Neural cell (in vitro differentiated cells): ENCODE measurements around the gene SIX1. TPM values are rescaled to one million over a fixed set of nuclear protein-coding genes. Genes with fewer than 3 reads are reported as not detected.

Experiments
- H2AFZ ChIP-seq: fragments of 200-600, 300-800 bp; sonication (generic), shearing (Covaris generic); 2 replicates; pipeline ENCODE4 v1.6.0; 2014; ENCODE audit warnings: low read depth, mild to moderate bottlenecking, antibody characterized with exemption, low read length, moderate library complexity
- H3F3A ChIP-seq: fragments of 200-600 bp; shearing (Covaris generic); 2 replicates; pipeline ENCODE4 v1.6.1; 2016; ENCODE audit warnings: mild to moderate bottlenecking, moderate library complexity, mixed read lengths, antibody characterized with exemption, low read length; ENCODE audit not compliant: insufficient read depth, poor library complexity, severe bottlenecking
- H3K27ac ChIP-seq: fragments of 200-600, 300-800 bp; sonication (generic), shearing (Covaris generic); 2 replicates; pipeline ENCODE4 v1.5.1; 2014; ENCODE audit warnings: mild to moderate bottlenecking, low read length, moderate library complexity
- H3K27me3 ChIP-seq: fragments of 300-800, 200-600 bp; sonication (generic), shearing (Covaris generic); 2 replicates; pipeline ENCODE4 v1.6.0; 2014; ENCODE audit warnings: mild to moderate bottlenecking, low read depth, low read length, moderate library complexity; ENCODE audit not compliant: insufficient read depth
- H3K36me3 ChIP-seq: fragments of 300-800, 200-600 bp; sonication (generic), shearing (Covaris generic); 2 replicates; pipeline ENCODE4 v1.5.1; 2014; ENCODE audit warnings: mild to moderate bottlenecking, antibody characterized with exemption, low read length, moderate library complexity; ENCODE audit not compliant: insufficient read depth
- H3K4me2 ChIP-seq: fragments of 300-800, 200-600 bp; sonication (generic), shearing (Covaris generic); 2 replicates; pipeline ENCODE4 v1.6.0; 2014; ENCODE audit warnings: mild to moderate bottlenecking, low read length
- H3K4me3 ChIP-seq: fragments of 300-800, 200-600 bp; sonication (generic), shearing (Covaris generic); 2 replicates; pipeline ENCODE4 v1.5.1; 2014; ENCODE audit warnings: mild to moderate bottlenecking, low read length, moderate library complexity
- H3K79me2 ChIP-seq: fragments of 200-600 bp; shearing (Covaris generic); replicated peaks from 2 replicates; pipeline ENCODE4 v1.6.0; 2014; ENCODE audit warnings: mild to moderate bottlenecking, low read length, moderate library complexity; ENCODE audit not compliant: insufficient read depth
- H3K9ac ChIP-seq: fragments of 300-800, 200-600 bp; sonication (generic), shearing (Covaris generic); 2 replicates; pipeline ENCODE4 v1.6.1; 2016; ENCODE audit warnings: mild to moderate bottlenecking, low read length, mixed read lengths
- H3K9me2 ChIP-seq: fragments of 200-600 bp; shearing (Covaris generic); 2 replicates; pipeline ENCODE4 v1.6.1; 2016; ENCODE audit warnings: mild to moderate bottlenecking, low read length, mixed read lengths; ENCODE audit not compliant: insufficient read depth
- H3K9me3 ChIP-seq: fragments of 200-600, 300-800 bp; sonication (generic), shearing (Covaris generic); 2 replicates; pipeline ENCODE4 v1.6.1; 2016; ENCODE audit warnings: mild to moderate bottlenecking, mixed run types, low read length, moderate library complexity, mixed read lengths
- H4K20me1 ChIP-seq: fragments of 200-600 bp; shearing (Covaris generic); 2 replicates; pipeline ENCODE4 v1.6.1; 2016; ENCODE audit warnings: mild to moderate bottlenecking, mixed run types; ENCODE audit not compliant: insufficient read depth
- CTCF ChIP-seq: fragments of 450-650 bp; IDR thresholded peaks from 2 replicates; pipeline ENCODE4 v1.5.1; 2014; ENCODE audit warnings: antibody characterized with exemption, mild to moderate bottlenecking, moderate library complexity; ENCODE audit not compliant: poor library complexity, severe bottlenecking
- EP300 ChIP-seq: fragments of 450-650 bp; conservative IDR thresholded peaks from 2 replicates; pipeline ENCODE4 v1.6.1; 2014; ENCODE audit warnings: antibody characterized with exemption, mild to moderate bottlenecking, moderate library complexity; ENCODE audit not compliant: poor library complexity, severe bottlenecking
- EZH2 ChIP-seq: fragments of 200-600, 300-800 bp; shearing (Covaris generic), sonication (generic); IDR thresholded peaks from 2 replicates; pipeline ENCODE4 v1.6.1; 2014; ENCODE audit warnings: antibody characterized with exemption, low read length, borderline replicate concordance, mild to moderate bottlenecking; ENCODE audit not compliant: insufficient read depth, poor library complexity, severe bottlenecking
- MXI1 ChIP-seq: fragments of 450-650 bp; conservative IDR thresholded peaks from 2 replicates; pipeline ENCODE4 v1.6.1; 2014; ENCODE audit warnings: antibody characterized with exemption, mild to moderate bottlenecking; ENCODE audit not compliant: poor library complexity, severe bottlenecking
- POLR2AphosphoS5 ChIP-seq: IDR thresholded peaks from 2 replicates; pipeline ENCODE4 v1.6.1; 2012
- RAD21 ChIP-seq: fragments of 450-650 bp; conservative IDR thresholded peaks from 2 replicates; pipeline ENCODE4 v1.6.1; 2014; ENCODE audit warnings: antibody characterized with exemption, mild to moderate bottlenecking, moderate library complexity
- REST ChIP-seq: IDR thresholded peaks from 2 replicates; pipeline ENCODE4 v1.6.1; 2012; ENCODE audit warnings: borderline replicate concordance
- SMC3 ChIP-seq: fragments of 450-650 bp; conservative IDR thresholded peaks from 2 replicates; pipeline ENCODE4 v1.6.1; 2014; ENCODE audit warnings: antibody characterized with exemption, mild to moderate bottlenecking, moderate library complexity; ENCODE audit not compliant: poor library complexity
- TAF1 ChIP-seq: IDR thresholded peaks from 2 replicates; pipeline ENCODE4 v1.6.1; 2012; ENCODE audit warnings: low read depth
- polyA plus RNA-seq: library from polyadenylated mRNA; depleted of rRNA; stranded (reverse); fragments of >200 nt; gene quantifications from 2 replicates; pipeline ENCODE4 v1.2.3, GENCODE V29; 2014

The SIX1 gene
- polyA plus RNA-seq, 1 donor from 2014 or later, result not detected

GRCh38 chr14:60622917-60623257 is 26.4 kb downstream of the SIX1 start:
- Histone ChIP-seq H2AFZ (no peak overlapping the region), H3K27ac (no peak overlapping the region), H3K9me3 (no peaks in the 10 kb centered on the region), H3K9me2 (no peaks in the 10 kb centered on the region), H3K79me2 (no peaks in the 10 kb centered on the region), H3F3A (no peaks in the 10 kb centered on the region), H3K4me3 (no peak overlapping the region), H3K27me3 (no peaks in the 10 kb centered on the region), H3K4me2 (no peak overlapping the region), H4K20me1 (no peaks in the 10 kb centered on the region), H3K36me3 (no peaks in the 10 kb centered on the region), H3K9ac (no peak overlapping the region)
- TF ChIP-seq POLR2AphosphoS5 (no peak), RAD21 (no peak), CTCF (no peak), TAF1 (no peak), EZH2 (no peak), REST (no peak), SMC3 (no peak), EP300 (no peak), MXI1 (no peak)

DNA sequence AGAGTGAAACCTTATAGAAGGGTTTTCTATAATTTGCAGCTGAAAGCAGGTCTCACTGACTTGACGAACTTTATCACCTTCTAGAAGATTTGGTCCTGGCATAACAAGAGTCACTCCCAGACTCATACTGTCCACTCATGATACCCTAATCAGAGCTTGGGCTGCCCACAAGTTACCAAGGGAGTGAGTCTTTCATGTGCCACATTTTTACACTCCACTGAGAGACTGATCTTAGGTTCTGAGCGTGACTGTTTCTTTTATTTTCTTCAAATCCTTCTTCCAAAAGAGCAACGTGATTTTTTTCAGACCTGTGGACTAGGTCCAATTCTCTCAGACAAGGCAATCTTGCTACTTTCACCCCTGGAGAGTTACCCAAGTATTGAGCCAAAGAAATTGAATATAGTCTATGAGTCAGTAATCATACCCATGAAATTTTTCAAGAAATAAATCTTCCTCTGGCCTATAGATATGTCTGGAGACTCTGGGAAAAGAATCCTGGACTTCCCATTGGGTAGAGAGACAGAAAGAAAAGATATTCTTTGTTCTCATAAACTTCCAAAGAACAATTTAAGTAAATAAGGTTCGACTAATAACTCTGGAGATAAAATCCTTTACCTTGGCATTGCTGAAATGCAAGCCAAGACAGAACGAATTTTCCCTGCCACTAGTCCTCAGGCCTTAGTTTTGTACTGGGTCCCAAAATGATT is 26.9 kb downstream of the SIX1 start:
- no peak overlapping the region for H3K4me2 ChIP-seq
- H3K27ac ChIP-seq, result no peak overlapping the region
- H3K27me3 ChIP-seq, result no peaks in the 10 kb centered on the region
- no peaks in the 10 kb centered on the region for H3K9me3 ChIP-seq
- TF ChIP-seq POLR2AphosphoS5 (no peak), RAD21 (no peak), TAF1 (no peak), CTCF (no peak), SMC3 (no peak), EZH2 (no peak), REST (no peak), MXI1 (no peak), EP300 (no peak)
- no peaks in the 10 kb centered on the region for H3K9me2 ChIP-seq
- no peak overlapping the region for H2AFZ ChIP-seq
- no peak overlapping the region for H3K4me3 ChIP-seq
- no peaks in the 10 kb centered on the region for H4K20me1 ChIP-seq
- no peaks in the 10 kb centered on the region for H3K79me2 ChIP-seq
- no peaks in the 10 kb centered on the region for H3K36me3 ChIP-seq
- H3F3A ChIP-seq, result no peaks in the 10 kb centered on the region
- no peak overlapping the region for H3K9ac ChIP-seq
